ENCODE measurements around the gene PKP1. TPM values are rescaled to one million over a fixed set of nuclear protein-coding genes. Genes with fewer than 3 reads are reported as not detected.

The PKP1 gene
- total and polyA plus RNA-seq, 2 experiments from 2014 or later = 0.19 to 0.83 TPM

GRCh38 chr1:201331166-201331565, 47.9 kb downstream of the PKP1 start:
- no peaks in the 10 kb centered on the region for H3F3A ChIP-seq (replicated peaks; ENCODE audit: low read depth)
- H3K27me3 ChIP-seq (ENCODE audit: insufficient read depth) = no peaks in the 10 kb centered on the region
- no peak overlapping the region for H3K27ac ChIP-seq (ENCODE audit: low read depth)
- no peak overlapping the region for H2AFZ ChIP-seq
- Mint-ChIP-seq H3K4me1 (no peaks in the 10 kb centered on the region), H3K4me3 (no peak overlapping the region), H3K27ac (no peak overlapping the region), H3K36me3 (ENCODE audit: low read depth) (no peaks in the 10 kb centered on the region; the same call in 2 of the 3 replicates), H3K9me3 (no peaks in the 10 kb centered on the region), H3K27me3 (ENCODE audit: insufficient read depth, low read depth, poor library complexity) (peaks cover 7% of the 10 kb centered on the region)
- no peak overlapping the region for H3K4me3 ChIP-seq
- ATAC-seq (no peak), DNase-seq (ENCODE audit: low spot score) (no peak)
- H4K20me1 ChIP-seq (replicated peaks; ENCODE audit: insufficient read depth) = no peaks in the 10 kb centered on the region
- H3K4me1 ChIP-seq (ENCODE audit: insufficient read depth) = no peaks in the 10 kb centered on the region
- H3K36me3 ChIP-seq (ENCODE audit: insufficient read depth) = no peaks in the 10 kb centered on the region
- no peaks in the 10 kb centered on the region for H3K9me2 ChIP-seq (ENCODE audit: insufficient read depth)
- no peaks in the 10 kb centered on the region for H3K79me2 ChIP-seq (replicated peaks; ENCODE audit: insufficient read depth)
- no peak overlapping the region for H3K4me2 ChIP-seq
- TF ChIP-seq POLR2AphosphoS5 (IDR thresholded peaks at IDR 0.05; ENCODE audit: low read depth) (no peak), CTCF (conservative IDR thresholded peaks at IDR 0.05; ENCODE audit: low read depth in 2 of 2) (no peak), EZH2phosphoT487 (IDR thresholded peaks at IDR 0.05; ENCODE audit: unreplicated experiment) (no peak), JUNB (IDR thresholded peaks at IDR 0.05; ENCODE audit: unreplicated experiment) (no peak), REST (IDR thresholded peaks at IDR 0.05; ENCODE audit: unreplicated experiment) (no peak), EZH2 (IDR thresholded peaks at IDR 0.05; ENCODE audit: low read depth, unreplicated experiment) (no peak), ZNF331 (CRISPR knock-in tag; IDR thresholded peaks at IDR 0.05; ENCODE audit: low read depth) (no peak), NANOG (IDR thresholded peaks at IDR 0.05; ENCODE audit: borderline replicate concordance) (no peak)

- H3K4me3 Mint-ChIP-seq = no peak overlapping the region
- Histone ChIP-seq H3K27me3 (ENCODE audit: insufficient read depth) (no peaks in the 10 kb centered on the region), H3F3A (replicated peaks; ENCODE audit: low read depth) (no peaks in the 10 kb centered on the region), H3K79me2 (replicated peaks; ENCODE audit: insufficient read depth) (no peaks in the 10 kb centered on the region), H3K4me1 (ENCODE audit: insufficient read depth) (no peaks in the 10 kb centered on the region), H3K9me2 (ENCODE audit: insufficient read depth) (no peaks in the 10 kb centered on the region), H3K27ac (ENCODE audit: low read depth) (no peak overlapping the region), H2AFZ (no peak overlapping the region), H3K36me3 (ENCODE audit: insufficient read depth) (no peaks in the 10 kb centered on the region), H3K4me3 (no peak overlapping the region), H3K4me2 (no peak overlapping the region), H4K20me1 (replicated peaks; ENCODE audit: insufficient read depth) (no peaks in the 10 kb centered on the region)
- no peak for ATAC-seq
- H3K27me3 Mint-ChIP-seq (ENCODE audit: insufficient read depth, low read depth, poor library complexity) = peaks cover 3% of the 10 kb centered on the region
- no peaks in the 10 kb centered on the region for H3K4me1 Mint-ChIP-seq
- H3K27ac Mint-ChIP-seq = no peak overlapping the region
- H3K9me3 Mint-ChIP-seq = no peaks in the 10 kb centered on the region
- H3K36me3 Mint-ChIP-seq (ENCODE audit: low read depth) = no peaks in the 10 kb centered on the region; the same call in 2 of the 3 replicates
- DNase-seq (ENCODE audit: low spot score) = no peak
- TF ChIP-seq REST (IDR thresholded peaks at IDR 0.05; ENCODE audit: unreplicated experiment) = no peak
- no peak for TF ChIP-seq ZNF114 (CRISPR knock-in tag; IDR thresholded peaks at IDR 0.05)
These were observed 48.7 kb downstream of the PKP1 start for GRCh38 chr1:201332021-201332420.
